OCI-M1 (cell line): Measurements from ENCODE around the gene PGAP3.

Experiments
- DNase-seq: peaks from one replicate; lab custom pipeline; 2025; lab: John Stamatoyannopoulos, UW

PGAP3 gene

GRCh38 chr17:39636927-39637736 is 50.7 kb downstream of the PGAP3 start, which contains the start of gene STARD3:
Gene STARD3 (plus strand): TSS chr17:39637144. CDS start chr17:39653532, 16,388 bp downstream.
- peak; percentile 92 for DNase-seq

GRCh38 chr17:39636587-39636926 is 51.3 kb downstream of the PGAP3 start:
- no peak for DNase-seq

- peak; percentile 19 for DNase-seq
Observed at GRCh38 chr17:39635614-39636176, 52.2 kb downstream of the PGAP3 start.

GRCh38 chr17:39634384-39634871 is 53.4 kb downstream of the PGAP3 start:
- peak; percentile 69 for DNase-seq

GRCh38 chr17:39633570-39634183 is 54.2 kb downstream of the PGAP3 start:
- no peak for DNase-seq

- DNase-seq: no peak
Observed at GRCh38 chr17:39632153-39632941, 55.5 kb downstream of the PGAP3 start.

GRCh38 chr17:39631403-39631802 is 56.5 kb downstream of the PGAP3 start:
- no peak for DNase-seq

GRCh38 chr17:39629898-39630297 is 58.0 kb downstream of the PGAP3 start:
- no peak for DNase-seq

- no peak for DNase-seq
Observed at GRCh38 chr17:39629494-39629880, 58.4 kb downstream of the PGAP3 start.

GRCh38 chr17:39628655-39629493 is 59.0 kb downstream of the PGAP3 start:
- no peak for DNase-seq

GRCh38 chr17:39627712-39628516 is 59.9 kb downstream of the PGAP3 start:
- no peak for DNase-seq

- DNase-seq: no peak
Observed at GRCh38 chr17:39627047-39627711, 60.7 kb downstream of the PGAP3 start.

- no peak for DNase-seq
Observed at GRCh38 chr17:39626171-39627046, 61.4 kb downstream of the PGAP3 start, which contains the start of gene PPP1R1B. Gene PPP1R1B (plus strand): TSS chr17:39626952. CDS start chr17:39627393, 441 bp downstream.

GRCh38 chr17:39625198-39625785 is 62.6 kb downstream of the PGAP3 start:
- DNase-seq: no peak

- DNase-seq: no peak
Observed at GRCh38 chr17:39624313-39624712, 63.5 kb downstream of the PGAP3 start.

GRCh38 chr17:39623356-39623950 is 64.4 kb downstream of the PGAP3 start:
- peak; percentile 85 for DNase-seq

GRCh38 chr17:39622380-39623006 is 65.4 kb downstream of the PGAP3 start:
- no peak for DNase-seq
